ENCODE measurements around the gene WDR31.

GRCh38 chr9:113352411-113352810, 12.3 kb upstream of the WDR31 start:
- no peak for TF ChIP-seq EZH2phosphoT487 (IDR thresholded peaks at IDR 0.05; ENCODE audit: insufficient read depth, low read depth)
- no peak for TF ChIP-seq EZH2 (IDR thresholded peaks at IDR 0.05; ENCODE audit: insufficient read depth, poor library complexity, severe bottlenecking)
